Stimulated activated CD4-positive, alpha-beta T cell treated with anti-CD3 and anti-CD28 coated beads, TNF-alpha, amount 100 ng/mL, for 24 hours (primary cell): Measurements from ENCODE around the gene SLC11A1.
A peak's percentile ranks its signal among the peaks of the same experiment; 100 is the strongest.

Experiments used
- DNase-seq, 3 experiments: peaks; one replicate each; pipeline ENCODE4 v3.0.0-alpha.2; 2020; ENCODE audit warnings: low read depth in 3 of 3

The SLC11A1 gene

GRCh38 chr2:218404351-218405085, 22.4 kb downstream of the SLC11A1 start:
- no peak for DNase-seq

- DNase-seq = no peak
Observed at GRCh38 chr2:218405086-218405745, 23.1 kb downstream of the SLC11A1 start.

GRCh38 chr2:218405746-218406208, 23.7 kb downstream of the SLC11A1 start:
- no peak for DNase-seq

GRCh38 chr2:218406209-218406948, 24.3 kb downstream of the SLC11A1 start:
- peak; percentile 78 to 97 (median 86) for DNase-seq

GRCh38 chr2:218406949-218407618, 25.0 kb downstream of the SLC11A1 start:
- DNase-seq = peak in 2 of 3 experiments; percentile 27 to 66

- no peak for DNase-seq
Observed at GRCh38 chr2:218407717-218408116, 25.6 kb downstream of the SLC11A1 start.

- DNase-seq = no peak
Observed at GRCh38 chr2:218418321-218418716, 36.2 kb downstream of the SLC11A1 start.

- DNase-seq = no peak
Observed at GRCh38 chr2:218418717-218419458, 36.8 kb downstream of the SLC11A1 start, which contains the start of gene VIL1. TSS of gene VIL1 (plus strand) at chr2:218419123. CDS start at chr2:218423779, 4,656 bp downstream.

- no peak for DNase-seq
Observed at GRCh38 chr2:218419630-218420216, 37.6 kb downstream of the SLC11A1 start.

GRCh38 chr2:218421027-218421426, 39.0 kb downstream of the SLC11A1 start:
- no peak for DNase-seq

GRCh38 chr2:218422403-218423086, 40.5 kb downstream of the SLC11A1 start:
- DNase-seq = no peak

- no peak for DNase-seq
Observed at GRCh38 chr2:218423584-218423983, 41.5 kb downstream of the SLC11A1 start.

GRCh38 chr2:218425531-218425930, 43.5 kb downstream of the SLC11A1 start:
- DNase-seq = no peak

- DNase-seq = no peak
Observed at GRCh38 chr2:218427741-218428140, 45.7 kb downstream of the SLC11A1 start.

- DNase-seq = no peak
Observed at GRCh38 chr2:218428846-218429558, 46.9 kb downstream of the SLC11A1 start.

- DNase-seq = no peak
Observed at GRCh38 chr2:218429911-218430692, 48.0 kb downstream of the SLC11A1 start.

GRCh38 chr2:218430721-218431120, 48.6 kb downstream of the SLC11A1 start:
- DNase-seq = no peak

- DNase-seq = no peak
Observed at GRCh38 chr2:218431878-218432277, 49.8 kb downstream of the SLC11A1 start.
